Activated CD4-positive, CD25-positive, alpha-beta regulatory T cell (primary cell): ENCODE results near the gene CFAP46.
"Not testable (repeated sequence)": the region's sequence is repeated elsewhere in the genome, so short reads cannot be mapped to it uniquely, and the experiment has no call there.

ENCODE experiments used
- DNase-seq, 4 experiments: peaks; one replicate each; lab custom pipeline; 2025; lab: John Stamatoyannopoulos, UW

Gene CFAP46

GRCh38 chr10:132843276-132843675 is 99.1 kb downstream of the CFAP46 start:
- not testable (repeated sequence) for DNase-seq

GRCh38 chr10:132842397-132842796 is 100.0 kb downstream of the CFAP46 start:
- no peak for DNase-seq

- DNase-seq: no peak
These were observed 100.8 kb downstream of the CFAP46 start for GRCh38 chr10:132841615-132841975.

- no peak for DNase-seq
These were observed 101.4 kb downstream of the CFAP46 start for GRCh38 chr10:132840698-132841614.

- DNase-seq: no peak
These were observed 103.3 kb downstream of the CFAP46 start for GRCh38 chr10:132839061-132839460.

- no peak for DNase-seq
These were observed 103.9 kb downstream of the CFAP46 start for GRCh38 chr10:132838346-132838970.

GRCh38 chr10:132837905-132838304 is 104.5 kb downstream of the CFAP46 start:
- DNase-seq: no peak

- DNase-seq: peak in 2 of 4 experiments; percentile 13 to 21
These were observed 105.4 kb downstream of the CFAP46 start for GRCh38 chr10:132836832-132837540.

GRCh38 chr10:132836248-132836831 is 106.0 kb downstream of the CFAP46 start:
- DNase-seq: no peak

GRCh38 chr10:132835848-132836233 is 106.5 kb downstream of the CFAP46 start:
- no peak for DNase-seq

GRCh38 chr10:132834891-132835847 is 107.2 kb downstream of the CFAP46 start:
- no peak for DNase-seq

GRCh38 chr10:132834311-132834761 is 108.0 kb downstream of the CFAP46 start:
- DNase-seq: no peak

GRCh38 chr10:132833421-132834111 is 108.8 kb downstream of the CFAP46 start:
- no peak for DNase-seq

- no peak for DNase-seq
These were observed 110.0 kb downstream of the CFAP46 start for GRCh38 chr10:132832186-132832969.

GRCh38 chr10:132829403-132829802 is 113.0 kb downstream of the CFAP46 start:
- DNase-seq: no peak

GRCh38 chr10:132828681-132829080 is 113.7 kb downstream of the CFAP46 start:
- DNase-seq: no peak

GRCh38 chr10:132827861-132828539 is 114.4 kb downstream of the CFAP46 start:
- DNase-seq: no peak

GRCh38 chr10:132827423-132827789 is 115.0 kb downstream of the CFAP46 start:
- no peak for DNase-seq
